Activated B cell treated with CpG ODN at 0.5 μM for 24 hours (primary cell): ENCODE data around the gene ABCA9. TPM values are rescaled to one million over a fixed set of nuclear protein-coding genes. Genes with fewer than 3 reads are reported as not detected.
A peak's percentile ranks its signal among the peaks of the same experiment; 100 is the strongest.

Source experiments
- ATAC-seq: fragments of 200-7000 bp; cut with Tn5 transposase; one replicate; pipeline ENCODE4 v1.10.0; 2021; ENCODE audit warnings: low read depth, mild to moderate bottlenecking, moderate library complexity
- CTCF ChIA-PET: fragments of 350-600 bp; sonication (Branson Sonifier 250); formaldehyde crosslinking; loops from one replicate; lab custom pipeline; 2021; ENCODE audit warnings: antibody characterized with exemption; lab: Charles Lee
- POLR2A ChIA-PET: fragments of 350-600 bp; sonication (Branson Sonifier 250); formaldehyde crosslinking; loops from one replicate; lab custom pipeline; 2021; ENCODE audit warnings: antibody characterized with exemption; lab: Charles Lee
- DNase-seq: peaks from one replicate; pipeline ENCODE4 v3.0.0; 2022
- H3K27ac Mint-ChIP-seq: one replicate; pipeline ENCODE4 v1.8.0; 2020; ENCODE audit warnings: mixed read lengths
- H3K27me3 Mint-ChIP-seq: one replicate; pipeline ENCODE4 v1.8.0; 2021; ENCODE audit warnings: mixed read lengths
- H3K36me3 Mint-ChIP-seq: one replicate; pipeline ENCODE4 v1.8.0; 2021; ENCODE audit warnings: low read depth, mixed read lengths
- H3K4me1 Mint-ChIP-seq: one replicate; pipeline ENCODE4 v1.8.0; 2021; ENCODE audit warnings: mixed read lengths
- H3K4me3 Mint-ChIP-seq: one replicate; pipeline ENCODE4 v1.8.0; 2020; ENCODE audit warnings: mild to moderate bottlenecking, mixed read lengths
- H3K9me3 Mint-ChIP-seq: one replicate; pipeline ENCODE4 v1.8.0; 2020; ENCODE audit warnings: mixed read lengths
- CTCF ChIP-seq: fragments of 200-600 bp; IDR thresholded peaks from one replicate; pipeline ENCODE4 v1.8.0; 2022; ENCODE audit warnings: antibody characterized with exemption, mild to moderate bottlenecking
- intact Hi-C: fragments of 100-400 bp; cut with micrococcal nuclease; formaldehyde crosslinking; loops from one replicate; pipeline ENCODE4 v1.15.1; 2024
- total RNA-seq: library from RNA; stranded (reverse); gene quantifications from 2 replicates; pipeline ENCODE4 v1.2.3, GENCODE V29; 2022

Gene ABCA9
- total RNA-seq, 1 donor from 2014 or later = 0.04 TPM

DNA sequence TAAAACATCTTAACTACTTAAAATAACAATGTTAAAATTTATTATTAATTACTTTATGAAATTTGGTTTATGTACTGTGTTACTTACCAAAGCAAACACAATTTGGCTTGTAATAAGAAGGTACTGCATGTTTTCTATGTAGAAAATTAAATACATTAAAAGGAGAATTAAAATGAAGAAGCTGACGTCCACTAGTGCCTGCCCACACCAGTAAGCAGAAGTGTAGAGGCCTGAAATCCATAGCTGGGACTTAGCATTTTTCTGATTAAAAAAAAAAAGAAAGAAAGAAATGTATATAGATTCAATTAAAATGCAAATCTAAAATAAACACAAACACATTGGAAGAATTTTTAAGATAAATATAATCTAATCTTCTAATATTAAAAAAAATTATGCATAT, 35.8 kb upstream of the ABCA9 start:
- ChIA-PET CTCF (no interaction called here), POLR2A (no interaction called here)
- Mint-ChIP-seq H3K27me3 (no peaks in the 10 kb centered on the region), H3K4me1 (peaks cover 18% of the 10 kb centered on the region), H3K9me3 (no peaks in the 10 kb centered on the region), H3K27ac (no peak overlapping the region), H3K4me3 (no peak overlapping the region), H3K36me3 (no peaks in the 10 kb centered on the region)
- intact Hi-C loops = no loop called here
- DNase-seq = no peak
- TF ChIP-seq CTCF = no peak
- no peak for ATAC-seq

DNA sequence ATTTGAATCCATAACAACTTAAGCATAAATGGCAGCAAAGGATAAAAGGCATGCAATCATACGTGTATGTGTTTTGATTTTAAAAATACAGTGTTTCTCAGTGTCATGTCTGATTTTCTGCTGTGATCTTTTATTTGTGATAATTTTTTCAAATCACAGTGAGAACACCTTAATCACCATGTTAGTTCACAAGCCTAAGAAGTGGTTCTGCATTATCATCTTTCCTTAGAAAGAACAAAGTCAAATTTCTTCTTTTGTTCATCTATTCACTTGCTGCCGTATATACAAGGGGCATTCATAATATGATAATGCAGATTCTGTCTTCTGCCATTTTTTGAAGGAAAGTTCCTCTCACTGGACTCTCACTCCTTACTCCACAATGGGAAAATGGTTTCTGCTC, 33.3 kb upstream of the ABCA9 start:
- POLR2A ChIA-PET = no interaction called here
- no peak for DNase-seq

GRCh38 chr17:69093279-69093789, 32.6 kb upstream of the ABCA9 start:
- Mint-ChIP-seq H3K9me3 (no peaks in the 10 kb centered on the region), H3K4me1 (peaks cover 18% of the 10 kb centered on the region), H3K36me3 (no peaks in the 10 kb centered on the region), H3K27ac (peak overlapping the region; percentile 21), H3K4me3 (peak overlapping the region; percentile 69), H3K27me3 (no peaks in the 10 kb centered on the region)
- intact Hi-C loops = loop anchor here (2.0 kb wide), 1 partner anchor 23 kb away; no protein-coding TSS in a partner anchor
- CTCF ChIA-PET = no interaction called here
- POLR2A ChIA-PET = no interaction called here
- no peak for ATAC-seq
- no peak for DNase-seq
- no peak for TF ChIP-seq CTCF

More for the DNA sequence above, 33.3 kb upstream of the ABCA9 start:
- Mint-ChIP-seq H3K27me3 (no peaks in the 10 kb centered on the region), H3K9me3 (no peaks in the 10 kb centered on the region), H3K4me3 (no peak overlapping the region), H3K4me1 (peaks cover 18% of the 10 kb centered on the region), H3K36me3 (no peaks in the 10 kb centered on the region), H3K27ac (no peak overlapping the region)
- TF ChIP-seq CTCF = no peak
- ATAC-seq = no peak
- CTCF ChIA-PET = no interaction called here
- intact Hi-C loops = loop anchor here (2.0 kb wide), 1 partner anchor 23 kb away; no protein-coding TSS in a partner anchor

DNA sequence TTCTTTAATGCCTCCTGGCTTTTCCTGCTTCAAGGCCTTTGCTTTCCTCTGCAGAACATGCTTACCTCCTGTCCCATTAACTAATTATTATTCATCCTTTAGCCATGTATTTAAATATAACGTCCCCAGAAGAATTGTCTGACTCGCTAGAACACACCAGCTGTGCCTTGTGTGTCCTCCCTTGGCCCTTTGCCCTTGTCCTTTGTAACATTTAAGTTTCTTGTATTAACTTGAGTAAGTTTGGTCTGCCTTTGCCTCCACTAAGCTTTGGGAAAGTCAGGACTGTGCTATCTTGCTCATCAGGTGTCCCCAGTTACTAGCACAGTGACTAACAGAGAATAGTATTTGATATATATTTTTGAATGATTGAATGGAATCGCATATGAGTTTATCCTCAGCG, 29.6 kb upstream of the ABCA9 start:
- Mint-ChIP-seq H3K9me3 (no peaks in the 10 kb centered on the region), H3K27ac (no peak overlapping the region), H3K36me3 (no peaks in the 10 kb centered on the region), H3K4me3 (no peak overlapping the region), H3K27me3 (no peaks in the 10 kb centered on the region), H3K4me1 (peaks cover 14% of the 10 kb centered on the region)
- intact Hi-C loops = no loop called here
- no peak for TF ChIP-seq CTCF
- POLR2A ChIA-PET = no interaction called here
- DNase-seq = no peak
- ATAC-seq = no peak
- CTCF ChIA-PET = no interaction called here

DNA sequence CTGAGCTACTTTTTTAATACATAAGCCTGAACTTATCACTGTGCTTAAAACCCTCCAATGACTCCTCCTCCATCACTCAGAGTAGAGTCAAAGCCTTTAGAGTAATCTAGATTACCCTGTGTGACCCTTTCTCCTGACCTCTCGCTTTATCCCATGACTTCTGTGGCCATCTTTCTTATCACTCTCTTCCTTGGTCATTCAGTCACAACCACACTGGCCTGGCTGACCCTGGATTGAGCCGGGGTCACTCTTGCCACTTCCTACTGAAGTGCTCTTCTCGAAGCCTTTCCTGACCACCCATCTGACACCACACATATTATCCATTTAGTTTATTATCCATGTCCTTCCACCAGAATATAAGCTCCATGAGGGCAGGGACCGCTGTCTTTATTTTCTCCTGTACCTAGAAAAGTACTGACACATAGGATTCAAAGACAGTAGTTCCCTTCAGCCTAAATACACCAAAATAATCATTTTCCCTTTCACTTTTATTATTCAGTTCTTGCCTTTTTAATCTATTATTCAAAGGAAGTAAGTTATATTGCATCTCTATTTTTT, 28.0 kb upstream of the ABCA9 start:
- Mint-ChIP-seq H3K4me1 (peaks cover 12% of the 10 kb centered on the region), H3K4me3 (no peak overlapping the region), H3K27me3 (no peaks in the 10 kb centered on the region), H3K9me3 (no peaks in the 10 kb centered on the region), H3K36me3 (no peaks in the 10 kb centered on the region), H3K27ac (no peak overlapping the region)
- POLR2A ChIA-PET = no interaction called here
- ATAC-seq (no peak), DNase-seq (no peak)
- CTCF ChIA-PET = no interaction called here
- no peak for TF ChIP-seq CTCF
- intact Hi-C loops = no loop called here
